GM23338 (cell line): ENCODE data around the gene F2RL2. TPM values are rescaled to one million over a fixed set of nuclear protein-coding genes. Genes with fewer than 3 reads are reported as not detected.

Experiments
- ATAC-seq: fragments of 200-7000 bp; cut with Tn5 transposase; 3 replicates; pipeline ENCODE4 v1.9.1; 2020
- DNase-seq: peaks from one replicate; pipeline ENCODE4 v3.0.0-alpha.2; 2015; ENCODE audit warnings: low spot score
- H2AFZ ChIP-seq: fragments of 200-600 bp; sonication (generic); 2 replicates; pipeline ENCODE4 v1.8.0; 2016; ENCODE audit warnings: antibody characterized with exemption, mild to moderate bottlenecking, moderate library complexity
- H3F3A ChIP-seq: fragments of 200-600 bp; sonication (generic); replicated peaks from 2 replicates; pipeline ENCODE4 v1.8.0; 2017; ENCODE audit warnings: antibody characterized with exemption, mixed run types, low read depth
- H3K27ac ChIP-seq: fragments of 200-600 bp; sonication (generic); 2 replicates; pipeline ENCODE4 v1.6.1; 2016; ENCODE audit warnings: low read depth
- H3K27me3 ChIP-seq: fragments of 200-600 bp; sonication (generic); 2 replicates; pipeline ENCODE4 v1.8.0; 2016; ENCODE audit warnings: mild to moderate bottlenecking, mixed run types, moderate library complexity; ENCODE audit not compliant: insufficient read depth
- H3K36me3 ChIP-seq: fragments of 200-600 bp; sonication (generic); 2 replicates; pipeline ENCODE4 v1.8.0; 2016; ENCODE audit warnings: mild to moderate bottlenecking; ENCODE audit not compliant: insufficient read depth
- H3K4me1 ChIP-seq: fragments of 200-600 bp; sonication (generic); 2 replicates; pipeline ENCODE4 v1.8.0; 2016; ENCODE audit warnings: mild to moderate bottlenecking, moderate library complexity; ENCODE audit not compliant: insufficient read depth
- H3K4me2 ChIP-seq: fragments of 200-600 bp; sonication (generic); 2 replicates; pipeline ENCODE4 v1.7.1; 2017; ENCODE audit warnings: mixed run types
- H3K4me3 ChIP-seq: fragments of 200-600 bp; sonication (generic); 2 replicates; pipeline ENCODE4 v1.6.1; 2016; ENCODE audit warnings: mixed run types
- H3K79me2 ChIP-seq: fragments of 200-600 bp; sonication (generic); replicated peaks from 2 replicates; pipeline ENCODE4 v1.8.0; 2017; ENCODE audit warnings: mild to moderate bottlenecking; ENCODE audit not compliant: insufficient read depth
- H3K9me2 ChIP-seq: fragments of 200-600 bp; sonication (generic); 2 replicates; pipeline ENCODE4 v1.8.0; 2017; ENCODE audit not compliant: insufficient read depth
- H4K20me1 ChIP-seq: fragments of 200-600 bp; sonication (generic); replicated peaks from 2 replicates; pipeline ENCODE4 v1.8.0; 2017; ENCODE audit warnings: mild to moderate bottlenecking; ENCODE audit not compliant: insufficient read depth
- H3K27ac Mint-ChIP-seq: 2 replicates; pipeline ENCODE4 v1.8.0; 2020; ENCODE audit warnings: inconsistent platforms, mild to moderate bottlenecking, moderate library complexity, mixed read lengths
- H3K27me3 Mint-ChIP-seq: 3 replicates; pipeline ENCODE4 v1.8.0; 2022; ENCODE audit warnings: low read depth, mild to moderate bottlenecking, moderate library complexity, mixed read lengths, inconsistent platforms; ENCODE audit not compliant: insufficient read depth, poor library complexity
- H3K36me3 Mint-ChIP-seq: 3 replicates; pipeline ENCODE4 v1.8.0; 2021; ENCODE audit warnings: low read depth, mild to moderate bottlenecking, inconsistent platforms, moderate library complexity, mixed read lengths
- H3K4me1 Mint-ChIP-seq: 3 replicates; pipeline ENCODE4 v1.8.0; 2020; ENCODE audit warnings: mild to moderate bottlenecking, inconsistent platforms, mixed read lengths
- H3K4me3 Mint-ChIP-seq: 3 replicates; pipeline ENCODE4 v1.8.0; 2021; ENCODE audit warnings: moderate library complexity, mild to moderate bottlenecking, inconsistent platforms, mixed read lengths
- H3K9me3 Mint-ChIP-seq: 3 replicates; pipeline ENCODE4 v1.8.0; 2020; ENCODE audit warnings: moderate library complexity, mild to moderate bottlenecking, inconsistent platforms, mixed read lengths
- ETS1 ChIP-seq: IDR thresholded peaks from 2 replicates; pipeline ENCODE4 v1.6.1; 2016; ENCODE audit warnings: antibody characterized with exemption
- EZH2 ChIP-seq: fragments of 200-600 bp; sonication (generic); IDR thresholded peaks from one replicate; pipeline ENCODE4 v1.8.0; 2017; ENCODE audit warnings: antibody characterized with exemption, mild to moderate bottlenecking, low read depth; ENCODE audit not compliant: unreplicated experiment
- JUNB ChIP-seq: IDR thresholded peaks from one replicate; pipeline ENCODE4 v1.6.1; 2016; ENCODE audit warnings: antibody characterized with exemption; ENCODE audit not compliant: unreplicated experiment
- POLR2AphosphoS5 ChIP-seq: IDR thresholded peaks from 2 replicates; pipeline ENCODE4 v1.6.1; 2016; ENCODE audit warnings: antibody characterized with exemption, low read depth
- STAT1 ChIP-seq: IDR thresholded peaks from one replicate; pipeline ENCODE4 v1.6.1; 2016; ENCODE audit warnings: antibody characterized with exemption; ENCODE audit not compliant: unreplicated experiment
- ZNF114 ChIP-seq: fragments of 250-450 bp; sonication (Bioruptor Pico); IDR thresholded peaks from 2 replicates; pipeline ENCODE4 v1.5.0; 2020; ENCODE audit warnings: mild to moderate bottlenecking, moderate library complexity
- ZNF331 ChIP-seq: fragments of 250-450 bp; sonication (Bioruptor Pico); IDR thresholded peaks from 2 replicates; pipeline ENCODE4 v1.5.0; 2020; ENCODE audit warnings: low read depth, mild to moderate bottlenecking, moderate library complexity
- polyA plus RNA-seq: library from polyadenylated mRNA; unstranded; fragments of >200 nt; fragmentation: Nextera tagmentation; extraction: Ambion mirVana; gene quantifications from 2 replicates; pipeline ENCODE4 v1.2.1, GENCODE V29; 2016
- total RNA-seq: library from RNA; depleted of rRNA; stranded (reverse); fragments of >200 nt; shearing (Covaris generic); gene quantifications from 2 replicates; pipeline ENCODE4 v1.2.3, GENCODE V29; 2014
- TF ChIP-seq, protein P1 (sequence below), 2 experiments: fragments of 200-600 bp in 1 of 2; sonication (generic) in 1 of 2; conservative IDR thresholded peaks; 2 replicates each; pipeline versions ENCODE4 v1.5.1 to v1.6.1; 2016 to 2017; ENCODE audit warnings: antibody characterized with exemption in 2 of 2, low read depth in 2 of 2, mild to moderate bottlenecking in 2 of 2, moderate library complexity in 1 of 2
- TF ChIP-seq, protein P2 (sequence below): IDR thresholded peaks from one replicate; pipeline ENCODE4 v1.6.1; 2018; ENCODE audit warnings: antibody characterized with exemption; ENCODE audit not compliant: unreplicated experiment

F2RL2 gene
- total and polyA plus RNA-seq, 2 experiments from 2014 or later: 0.42 to 0.70 TPM

DNA sequence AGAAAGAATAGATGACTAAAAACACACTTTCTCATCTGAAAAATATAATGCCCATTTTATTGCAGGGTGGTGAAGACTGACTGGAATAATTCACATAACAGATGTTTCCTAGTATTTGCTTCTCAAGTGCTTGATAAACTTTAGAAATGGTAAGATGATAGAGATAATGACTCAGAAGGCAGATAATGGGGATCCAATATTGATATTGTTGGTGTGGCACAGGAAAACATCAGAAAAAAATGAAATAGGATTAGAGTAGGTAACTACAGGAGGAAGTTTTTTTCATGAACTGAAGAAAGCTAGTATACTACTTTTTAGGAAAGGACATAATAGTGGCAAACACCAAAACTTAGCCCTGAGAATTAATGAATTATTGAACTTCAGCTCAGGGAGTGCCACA, 20.2 kb upstream of the F2RL2 start:
- H4K20me1 ChIP-seq: no peaks in the 10 kb centered on the region
- Mint-ChIP-seq H3K4me1 (peaks cover 6% of the 10 kb centered on the region; the same call in 2 of the 3 replicates), H3K27ac (no peak overlapping the region), H3K9me3 (no peaks in the 10 kb centered on the region; the same call in 2 of the 3 replicates), H3K36me3 (peaks cover 20% of the 10 kb centered on the region), H3K27me3 (no peaks in the 10 kb centered on the region), H3K4me3 (no peak overlapping the region)
- no peaks in the 10 kb centered on the region; the same call in 1 of the 2 replicates for H3K9me2 ChIP-seq
- no peaks in the 10 kb centered on the region for H3K79me2 ChIP-seq
- no peak for DNase-seq
- no peaks in the 10 kb centered on the region for H3F3A ChIP-seq
- no peak overlapping the region for H3K27ac ChIP-seq
- H3K36me3 ChIP-seq: peaks cover 3% of the 10 kb centered on the region; the same call in 1 of the 2 replicates
- H3K4me3 ChIP-seq: no peak overlapping the region
- no peak for TF ChIP-seq ZNF114 (CRISPR knock-in tag)
- TF ChIP-seq, protein P1, sequence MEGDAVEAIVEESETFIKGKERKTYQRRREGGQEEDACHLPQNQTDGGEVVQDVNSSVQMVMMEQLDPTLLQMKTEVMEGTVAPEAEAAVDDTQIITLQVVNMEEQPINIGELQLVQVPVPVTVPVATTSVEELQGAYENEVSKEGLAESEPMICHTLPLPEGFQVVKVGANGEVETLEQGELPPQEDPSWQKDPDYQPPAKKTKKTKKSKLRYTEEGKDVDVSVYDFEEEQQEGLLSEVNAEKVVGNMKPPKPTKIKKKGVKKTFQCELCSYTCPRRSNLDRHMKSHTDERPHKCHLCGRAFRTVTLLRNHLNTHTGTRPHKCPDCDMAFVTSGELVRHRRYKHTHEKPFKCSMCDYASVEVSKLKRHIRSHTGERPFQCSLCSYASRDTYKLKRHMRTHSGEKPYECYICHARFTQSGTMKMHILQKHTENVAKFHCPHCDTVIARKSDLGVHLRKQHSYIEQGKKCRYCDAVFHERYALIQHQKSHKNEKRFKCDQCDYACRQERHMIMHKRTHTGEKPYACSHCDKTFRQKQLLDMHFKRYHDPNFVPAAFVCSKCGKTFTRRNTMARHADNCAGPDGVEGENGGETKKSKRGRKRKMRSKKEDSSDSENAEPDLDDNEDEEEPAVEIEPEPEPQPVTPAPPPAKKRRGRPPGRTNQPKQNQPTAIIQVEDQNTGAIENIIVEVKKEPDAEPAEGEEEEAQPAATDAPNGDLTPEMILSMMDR (conservative IDR thresholded peaks at IDR 0.05; ENCODE audit: low read depth in 2 of 2): no peak
- H3K4me2 ChIP-seq: no peak overlapping the region
- no peaks in the 10 kb centered on the region for H3K27me3 ChIP-seq
- ATAC-seq: no peak
- peaks cover 3% of the 10 kb centered on the region; the same call in 1 of the 2 replicates for H3K4me1 ChIP-seq
- H2AFZ ChIP-seq: no peak overlapping the region

GRCh38 chr5:76642390-76643040, 19.3 kb upstream of the F2RL2 start:
- Histone ChIP-seq H3K9me2 (no peaks in the 10 kb centered on the region), H3K27ac (no peak overlapping the region), H3K4me3 (no peak overlapping the region), H3K36me3 (no peaks in the 10 kb centered on the region), H3K4me1 (peaks cover 8% of the 10 kb centered on the region; the same call in 1 of the 2 replicates), H3K4me2 (no peak overlapping the region), H3K27me3 (no peaks in the 10 kb centered on the region), H2AFZ (no peak overlapping the region), H3K79me2 (no peaks in the 10 kb centered on the region), H4K20me1 (no peaks in the 10 kb centered on the region), H3F3A (no peaks in the 10 kb centered on the region)
- no peaks in the 10 kb centered on the region for H3K27me3 Mint-ChIP-seq
- no peaks in the 10 kb centered on the region for H3K9me3 Mint-ChIP-seq
- H3K36me3 Mint-ChIP-seq: peaks cover 11% of the 10 kb centered on the region; the same call in 2 of the 3 replicates
- no peak overlapping the region for H3K27ac Mint-ChIP-seq
- ATAC-seq (no peak), DNase-seq (no peak)
- peaks cover 7% of the 10 kb centered on the region; the same call in 2 of the 3 replicates for H3K4me1 Mint-ChIP-seq
- no peak overlapping the region for H3K4me3 Mint-ChIP-seq
- TF ChIP-seq ETS1 (no peak), ZNF331 (CRISPR knock-in tag) (no peak), JUNB (no peak), EZH2 (no peak), STAT1 (no peak), ZNF114 (CRISPR knock-in tag) (no peak), POLR2AphosphoS5 (no peak)
- TF ChIP-seq, protein P1 (conservative IDR thresholded peaks at IDR 0.05; ENCODE audit: low read depth in 2 of 2): no peak
- TF ChIP-seq, protein P2, sequence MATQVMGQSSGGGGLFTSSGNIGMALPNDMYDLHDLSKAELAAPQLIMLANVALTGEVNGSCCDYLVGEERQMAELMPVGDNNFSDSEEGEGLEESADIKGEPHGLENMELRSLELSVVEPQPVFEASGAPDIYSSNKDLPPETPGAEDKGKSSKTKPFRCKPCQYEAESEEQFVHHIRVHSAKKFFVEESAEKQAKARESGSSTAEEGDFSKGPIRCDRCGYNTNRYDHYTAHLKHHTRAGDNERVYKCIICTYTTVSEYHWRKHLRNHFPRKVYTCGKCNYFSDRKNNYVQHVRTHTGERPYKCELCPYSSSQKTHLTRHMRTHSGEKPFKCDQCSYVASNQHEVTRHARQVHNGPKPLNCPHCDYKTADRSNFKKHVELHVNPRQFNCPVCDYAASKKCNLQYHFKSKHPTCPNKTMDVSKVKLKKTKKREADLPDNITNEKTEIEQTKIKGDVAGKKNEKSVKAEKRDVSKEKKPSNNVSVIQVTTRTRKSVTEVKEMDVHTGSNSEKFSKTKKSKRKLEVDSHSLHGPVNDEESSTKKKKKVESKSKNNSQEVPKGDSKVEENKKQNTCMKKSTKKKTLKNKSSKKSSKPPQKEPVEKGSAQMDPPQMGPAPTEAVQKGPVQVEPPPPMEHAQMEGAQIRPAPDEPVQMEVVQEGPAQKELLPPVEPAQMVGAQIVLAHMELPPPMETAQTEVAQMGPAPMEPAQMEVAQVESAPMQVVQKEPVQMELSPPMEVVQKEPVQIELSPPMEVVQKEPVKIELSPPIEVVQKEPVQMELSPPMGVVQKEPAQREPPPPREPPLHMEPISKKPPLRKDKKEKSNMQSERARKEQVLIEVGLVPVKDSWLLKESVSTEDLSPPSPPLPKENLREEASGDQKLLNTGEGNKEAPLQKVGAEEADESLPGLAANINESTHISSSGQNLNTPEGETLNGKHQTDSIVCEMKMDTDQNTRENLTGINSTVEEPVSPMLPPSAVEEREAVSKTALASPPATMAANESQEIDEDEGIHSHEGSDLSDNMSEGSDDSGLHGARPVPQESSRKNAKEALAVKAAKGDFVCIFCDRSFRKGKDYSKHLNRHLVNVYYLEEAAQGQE: no peak
